Islet precursor cell (in vitro differentiated cells): ENCODE data around the gene TMSB4X.
"Not testable (repeated sequence)": the region's sequence is repeated elsewhere in the genome, so short reads cannot be mapped to it uniquely, and the experiment has no call there.

ENCODE experiments used
- DNase-seq: peaks from one replicate; pipeline ENCODE4 v3.0.0-alpha.2; 2018

The TMSB4X gene

DNA sequence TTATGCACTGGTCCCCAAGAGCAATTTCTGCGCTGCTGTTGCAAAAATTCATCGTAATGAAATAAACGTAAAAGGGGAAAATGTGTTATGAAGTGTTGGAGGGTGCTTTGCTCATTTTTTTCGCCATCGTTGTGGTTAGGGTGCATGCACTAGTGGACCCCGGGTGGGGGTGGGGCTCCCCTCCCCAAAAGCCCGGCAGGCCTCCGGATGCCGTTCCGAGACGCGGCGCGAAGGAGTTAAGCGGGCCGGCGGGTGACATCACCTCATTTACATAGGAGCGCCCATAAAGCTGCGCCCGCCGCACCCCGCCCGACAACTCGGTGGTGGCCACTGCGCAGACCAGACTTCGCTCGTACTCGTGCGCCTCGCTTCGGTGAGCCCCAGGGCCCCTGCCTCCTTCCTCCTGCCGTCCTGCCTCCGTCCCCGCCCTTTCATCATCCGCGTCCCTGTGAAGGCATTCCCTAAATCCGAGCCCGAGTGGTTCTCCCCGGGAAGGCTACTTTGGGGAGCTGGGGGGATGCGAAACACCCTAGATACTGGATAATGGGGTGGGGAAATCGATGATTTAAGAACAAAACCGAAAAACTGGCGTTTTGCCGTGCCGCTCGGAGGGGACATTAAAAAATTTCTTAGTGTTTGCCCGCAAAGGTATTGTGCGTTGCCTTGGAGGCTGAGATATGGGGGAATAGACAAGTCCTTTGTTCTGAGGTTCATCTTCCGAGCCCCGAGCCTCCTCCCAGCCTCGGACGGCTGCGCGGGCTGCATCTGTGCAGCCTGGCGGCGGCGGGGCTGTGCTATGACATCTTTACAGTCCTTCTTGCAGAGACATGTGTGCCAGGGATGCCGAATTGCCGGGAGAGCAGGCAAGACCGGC, at the start of gene TMSB4X:
TMSB4X (plus strand) TSS at position 315 of the 874 bp plus-strand sequence.
- peak; percentile 92 for DNase-seq

DNA sequence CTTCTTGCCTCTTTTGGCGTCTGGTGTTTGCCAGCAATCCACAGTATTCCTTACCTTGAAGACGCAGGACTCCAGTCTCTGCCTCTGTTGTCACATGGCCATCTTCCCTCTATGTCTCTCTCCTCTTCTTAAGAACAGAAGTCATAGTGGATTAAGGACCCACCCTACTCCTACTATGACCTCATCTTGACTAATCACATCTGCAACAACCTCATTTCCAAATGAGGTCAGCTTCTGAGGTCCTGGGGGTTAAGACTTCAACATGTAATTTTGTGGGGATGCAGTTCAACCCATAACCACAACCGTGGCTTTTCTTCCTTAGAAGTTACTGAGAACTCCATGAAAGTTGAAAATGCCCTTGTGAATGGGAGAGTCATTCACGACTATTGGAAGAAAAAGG, 45.2 kb upstream of the TMSB4X start:
- DNase-seq = no peak

GRCh38 chrX:12930150-12930549, 44.8 kb upstream of the TMSB4X start:
- no peak for DNase-seq

GRCh38 chrX:12932244-12932643, 42.7 kb upstream of the TMSB4X start:
- no peak for DNase-seq

GRCh38 chrX:12934850-12935249, 40.1 kb upstream of the TMSB4X start:
- DNase-seq = no peak

- no peak for DNase-seq
Measured at GRCh38 chrX:12936947-12937346, 38.0 kb upstream of the TMSB4X start.

DNA sequence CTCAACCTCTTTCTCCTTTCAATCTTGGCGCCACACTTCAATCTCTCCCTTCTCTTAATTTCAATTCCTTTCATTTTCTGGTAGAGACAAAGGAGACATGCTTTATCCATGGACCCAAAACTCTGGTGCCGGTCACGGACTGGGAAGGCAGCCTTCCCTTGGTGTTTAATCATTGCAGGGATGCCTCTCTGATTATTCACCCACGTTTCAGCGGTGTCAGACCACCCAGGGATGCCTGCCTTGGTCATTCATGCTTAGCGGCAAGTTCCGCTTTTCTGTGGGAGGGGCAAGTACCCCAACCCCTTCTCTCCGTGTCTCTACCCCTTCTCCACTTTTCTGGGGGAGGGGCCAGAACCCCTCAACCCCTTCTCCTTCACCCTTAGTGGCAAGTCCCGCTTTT, 34.4 kb upstream of the TMSB4X start:
- not testable (repeated sequence) for DNase-seq

DNA sequence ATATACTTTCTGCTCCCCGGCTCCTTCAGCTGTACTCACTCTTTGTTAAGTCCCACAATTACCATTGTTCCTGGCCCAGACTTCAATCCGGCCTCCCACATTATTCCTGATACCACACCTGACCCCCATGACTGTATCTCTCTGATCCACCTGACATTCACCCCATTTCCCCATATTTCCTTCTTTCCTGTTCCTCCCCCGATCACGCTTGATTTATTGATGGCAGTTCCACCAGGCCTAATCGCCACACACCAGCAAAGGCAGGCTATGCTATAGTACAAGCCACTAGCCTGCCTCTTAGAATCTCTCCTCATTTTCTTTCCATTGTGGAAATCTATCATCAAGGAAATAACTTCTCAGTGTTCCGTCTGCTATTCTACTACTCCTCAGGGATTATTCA, 31.3 kb upstream of the TMSB4X start:
- not testable (repeated sequence) for DNase-seq

- DNase-seq = not testable (repeated sequence)
Measured at GRCh38 chrX:12944452-12944851, 30.5 kb upstream of the TMSB4X start.

- DNase-seq = no peak
Measured at GRCh38 chrX:12945494-12945893, 29.4 kb upstream of the TMSB4X start.

DNA sequence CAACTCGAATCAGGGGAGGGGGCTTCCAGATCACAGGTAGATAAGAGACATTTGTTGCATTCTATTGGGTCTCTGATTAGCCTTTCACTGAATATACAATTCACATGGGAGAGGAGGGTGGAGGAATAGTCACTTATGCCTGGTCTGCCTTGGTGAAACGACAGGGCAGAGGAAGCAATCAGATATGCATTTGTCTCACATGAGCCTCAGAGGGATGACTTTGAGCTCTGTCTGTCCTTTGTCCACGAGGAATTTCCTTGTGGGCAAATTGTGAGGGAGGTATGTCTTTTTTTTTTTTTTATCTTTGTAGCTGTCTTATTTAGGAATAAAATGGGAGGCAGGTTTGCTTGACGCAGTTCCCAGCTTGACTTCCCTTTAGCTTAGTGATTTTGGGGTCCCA, 28.5 kb upstream of the TMSB4X start:
- peak; percentile 66 for DNase-seq

GRCh38 chrX:12946838-12947544, 27.9 kb upstream of the TMSB4X start:
- peak; percentile 95 for DNase-seq

- DNase-seq = no peak
Measured at GRCh38 chrX:12947545-12948235, 27.2 kb upstream of the TMSB4X start.

DNA sequence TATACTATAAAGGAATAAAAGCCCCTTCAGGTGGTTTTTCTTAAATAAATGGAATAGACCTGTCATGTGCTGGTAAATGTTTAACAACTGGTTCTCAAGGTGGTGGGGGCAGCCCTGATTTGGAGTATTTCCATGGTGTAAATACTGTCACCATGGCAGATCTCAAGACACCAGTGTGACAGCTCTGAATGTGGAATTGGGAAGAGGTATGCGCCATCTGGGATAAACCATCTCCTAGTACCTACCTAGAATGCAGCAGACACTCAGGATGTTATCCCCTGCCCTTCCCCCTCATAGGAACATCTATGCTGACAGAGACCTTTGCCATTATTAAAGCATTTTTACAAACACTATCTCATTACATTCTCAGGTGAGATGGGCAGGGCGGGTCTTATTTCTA, 26.4 kb upstream of the TMSB4X start:
- no peak for DNase-seq

- DNase-seq = no peak
Measured at GRCh38 chrX:12949205-12949926, 25.5 kb upstream of the TMSB4X start.

DNA sequence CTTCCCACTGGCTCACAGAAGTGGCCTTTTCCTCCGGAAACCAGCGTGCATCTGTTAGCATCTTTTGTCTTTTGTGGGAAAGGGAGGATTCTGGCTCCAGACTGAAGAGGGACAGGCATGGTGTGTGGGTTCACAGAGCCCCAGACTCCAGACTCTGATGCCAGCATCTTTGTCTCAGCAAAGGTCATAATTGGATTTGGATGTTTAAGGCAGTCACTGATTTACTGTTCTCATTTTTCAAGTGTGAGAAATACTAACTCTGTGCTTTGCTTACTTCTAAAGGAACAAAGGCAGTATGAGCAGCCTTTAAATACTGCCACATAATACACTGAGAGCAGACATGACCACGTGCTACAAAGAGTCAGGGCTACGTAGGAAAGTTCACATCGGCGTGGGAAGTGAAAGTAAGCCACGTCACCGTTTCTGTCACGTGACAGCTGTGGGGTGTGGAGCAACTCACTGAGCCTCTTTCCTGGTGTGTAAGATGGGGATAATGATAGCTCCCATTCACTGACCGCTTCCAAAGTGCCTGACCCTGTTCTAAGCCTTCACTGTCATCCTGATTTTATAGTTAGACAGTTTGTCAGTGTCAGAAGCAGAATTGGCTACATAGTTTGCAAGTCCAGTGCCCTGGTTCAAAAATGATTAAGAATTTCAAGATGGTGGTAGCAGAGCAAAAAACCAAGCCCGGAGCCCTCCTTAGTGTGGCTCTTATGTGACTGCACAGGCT, 24.8 kb upstream of the TMSB4X start:
- DNase-seq = no peak

- peak; percentile 86 for DNase-seq
Measured at GRCh38 chrX:12950851-12951594, 23.9 kb upstream of the TMSB4X start.

- no peak for DNase-seq
Measured at GRCh38 chrX:12951595-12951975, 23.3 kb upstream of the TMSB4X start.

- DNase-seq = no peak
Measured at GRCh38 chrX:12953420-12953819, 21.5 kb upstream of the TMSB4X start.

- no peak for DNase-seq
Measured at GRCh38 chrX:12954376-12954775, 20.5 kb upstream of the TMSB4X start.

DNA sequence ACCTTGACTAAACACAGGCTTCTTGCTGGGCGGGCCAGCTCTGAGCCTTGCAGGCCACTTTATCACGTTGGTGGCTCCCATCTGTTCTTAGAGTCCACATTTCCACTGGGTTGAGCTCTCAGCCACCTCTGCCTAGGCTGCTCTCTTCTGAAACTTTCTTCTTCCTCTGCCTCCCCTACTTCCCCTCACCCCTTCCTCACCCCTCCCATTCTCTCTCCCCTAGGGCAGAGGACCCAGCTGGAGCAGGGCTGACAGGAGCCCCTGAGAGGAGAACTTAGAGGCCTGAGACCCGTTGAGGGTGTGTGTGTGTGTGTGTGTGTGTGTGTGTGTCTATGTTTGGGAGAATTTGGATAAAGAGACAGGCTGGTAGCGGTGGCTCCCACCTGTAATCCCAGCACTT, 19.9 kb upstream of the TMSB4X start:
- DNase-seq = no peak
